Measurements from ENCODE around the gene DCHS1.

Gene DCHS1

DNA sequence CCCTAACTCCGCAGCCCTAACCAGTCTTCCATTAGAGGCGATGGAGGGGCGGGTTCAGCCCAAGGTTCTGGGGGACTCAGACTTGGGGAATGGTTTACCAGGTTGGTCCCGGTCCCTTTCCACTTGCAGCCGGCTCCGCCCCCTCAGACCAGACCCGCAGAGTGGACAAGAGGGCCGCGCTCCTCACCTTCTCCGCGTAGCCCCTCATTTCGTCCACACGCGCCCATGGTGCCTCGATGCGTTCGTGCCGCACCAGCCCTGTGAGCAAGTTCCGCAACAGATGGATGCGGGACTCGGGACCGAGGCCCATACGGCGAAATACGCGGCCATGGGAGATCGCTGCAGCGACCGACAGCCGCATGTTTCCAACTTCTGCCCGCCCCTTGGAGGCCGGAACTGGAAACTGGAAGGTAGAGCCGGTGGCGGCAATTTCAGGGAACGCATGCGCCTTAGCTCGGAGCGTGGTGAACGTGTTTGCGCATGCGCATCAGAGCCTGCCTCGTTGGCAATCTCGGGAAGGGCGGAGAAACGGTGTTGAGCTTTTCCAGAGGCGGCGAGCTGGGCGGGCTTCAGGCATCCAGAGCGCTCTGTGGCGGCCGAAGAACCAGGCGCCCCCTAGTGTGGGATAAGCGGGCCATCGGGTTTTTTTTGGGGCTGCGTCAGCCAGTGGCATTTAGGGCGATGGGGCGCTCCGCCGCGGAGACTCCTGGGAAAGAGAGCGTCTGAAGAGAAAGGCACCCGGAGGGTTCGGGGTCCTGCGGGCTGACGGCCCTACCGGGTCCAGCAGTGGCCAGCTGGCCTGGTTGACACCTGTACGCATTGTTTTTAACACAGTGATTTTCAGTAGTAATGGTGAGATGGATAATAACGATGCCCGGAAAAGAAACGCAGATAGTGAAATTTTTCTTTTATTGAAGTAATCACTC is 27.6 kb upstream of the DCHS1 start, which contains the start of gene MRPL17:
Gene MRPL17, minus strand, starts transcription at position 405 of the 926 bp plus-strand sequence. Its CDS starts 44 bp downstream, at position 361.
- Mint-ChIP-seq H3K4me3 (peak within 1 kb of the TSS; percentile 99), H3K27ac (peak within 1 kb of the TSS; percentile 100), H3K9me3 (no peaks in the 10 kb centered on the region), H3K36me3 (ENCODE audit: low read depth) (peaks cover 39% of the 10 kb centered on the region), H3K27me3 (peaks cover 4% of the 10 kb centered on the region), H3K4me1 (peaks cover 34% of the 10 kb centered on the region)
- peak; percentile 99 for DNase-seq
- ATAC-seq = peak; percentile 97

GRCh38 chr11:6682591-6682935 is 27.0 kb upstream of the DCHS1 start:
- peak overlapping the region; percentile 100 for H3K27ac Mint-ChIP-seq

DNA sequence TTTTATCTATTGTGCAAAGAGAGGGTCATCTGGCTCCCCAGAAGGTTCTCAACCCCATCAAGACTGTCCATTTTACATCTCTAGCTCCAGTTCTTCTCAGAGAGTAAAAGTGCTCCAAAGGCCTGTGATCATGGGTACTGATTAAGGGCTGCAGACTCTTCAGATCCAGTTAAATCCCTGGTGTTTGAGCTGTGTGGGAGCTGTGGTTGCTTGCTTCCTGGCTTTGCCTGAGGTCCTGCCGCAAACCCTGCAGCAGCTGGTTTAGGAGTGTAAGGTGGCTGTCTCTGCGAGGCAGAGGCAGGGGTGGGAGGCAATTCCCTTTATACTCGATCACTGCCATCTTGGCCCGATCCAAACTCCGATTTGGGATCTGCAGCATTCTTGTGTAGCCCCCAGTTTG is 26.3 kb upstream of the DCHS1 start:
- Mint-ChIP-seq H3K27ac (peak overlapping the region; percentile 100), H3K4me3 (peak overlapping the region; percentile 99), H3K4me1 (peaks cover 29% of the 10 kb centered on the region), H3K27me3 (peaks cover 4% of the 10 kb centered on the region), H3K9me3 (no peaks in the 10 kb centered on the region), H3K36me3 (ENCODE audit: low read depth) (peaks cover 39% of the 10 kb centered on the region)
- DNase-seq (no peak), ATAC-seq (no peak)

More at GRCh38 chr11:6682591-6682935, 27.0 kb upstream of the DCHS1 start:
- Mint-ChIP-seq H3K4me1 (peaks cover 32% of the 10 kb centered on the region), H3K4me3 (peak overlapping the region; percentile 99), H3K36me3 (ENCODE audit: low read depth) (peaks cover 39% of the 10 kb centered on the region), H3K27me3 (peaks cover 4% of the 10 kb centered on the region), H3K9me3 (no peaks in the 10 kb centered on the region)
- ATAC-seq (peak; percentile 0), DNase-seq (no peak)

GRCh38 chr11:6681505-6681904 is 25.9 kb upstream of the DCHS1 start:
- ATAC-seq (no peak), DNase-seq (no peak)
- Mint-ChIP-seq H3K9me3 (no peaks in the 10 kb centered on the region), H3K27ac (peak overlapping the region; percentile 62), H3K27me3 (peaks cover 4% of the 10 kb centered on the region), H3K4me1 (peaks cover 29% of the 10 kb centered on the region), H3K36me3 (ENCODE audit: low read depth) (peaks cover 39% of the 10 kb centered on the region), H3K4me3 (peak overlapping the region; percentile 99)

- Mint-ChIP-seq H3K27me3 (no peaks in the 10 kb centered on the region), H3K4me3 (no peak overlapping the region), H3K4me1 (peaks cover 41% of the 10 kb centered on the region), H3K27ac (no peak overlapping the region), H3K9me3 (no peaks in the 10 kb centered on the region), H3K36me3 (ENCODE audit: low read depth) (peaks cover 26% of the 10 kb centered on the region)
- ATAC-seq (no peak), DNase-seq (no peak)
Measured at GRCh38 chr11:6677018-6677417, 21.4 kb upstream of the DCHS1 start.

GRCh38 chr11:6674862-6675261 is 19.3 kb upstream of the DCHS1 start:
- Mint-ChIP-seq H3K4me3 (no peak overlapping the region), H3K27me3 (no peaks in the 10 kb centered on the region), H3K9me3 (no peaks in the 10 kb centered on the region), H3K27ac (no peak overlapping the region), H3K4me1 (peaks cover 45% of the 10 kb centered on the region), H3K36me3 (ENCODE audit: low read depth) (peaks cover 8% of the 10 kb centered on the region)
- ATAC-seq = no peak
- no peak for DNase-seq

GRCh38 chr11:6674219-6674597 is 18.6 kb upstream of the DCHS1 start:
- H3K9me3 Mint-ChIP-seq = no peaks in the 10 kb centered on the region
- no peak overlapping the region for H3K27ac Mint-ChIP-seq
- ATAC-seq (no peak), DNase-seq (no peak)
- peaks cover 47% of the 10 kb centered on the region for H3K4me1 Mint-ChIP-seq
- no peak overlapping the region for H3K4me3 Mint-ChIP-seq
- no peaks in the 10 kb centered on the region for H3K27me3 Mint-ChIP-seq
- H3K36me3 Mint-ChIP-seq (ENCODE audit: low read depth) = peaks cover 2% of the 10 kb centered on the region

DNA sequence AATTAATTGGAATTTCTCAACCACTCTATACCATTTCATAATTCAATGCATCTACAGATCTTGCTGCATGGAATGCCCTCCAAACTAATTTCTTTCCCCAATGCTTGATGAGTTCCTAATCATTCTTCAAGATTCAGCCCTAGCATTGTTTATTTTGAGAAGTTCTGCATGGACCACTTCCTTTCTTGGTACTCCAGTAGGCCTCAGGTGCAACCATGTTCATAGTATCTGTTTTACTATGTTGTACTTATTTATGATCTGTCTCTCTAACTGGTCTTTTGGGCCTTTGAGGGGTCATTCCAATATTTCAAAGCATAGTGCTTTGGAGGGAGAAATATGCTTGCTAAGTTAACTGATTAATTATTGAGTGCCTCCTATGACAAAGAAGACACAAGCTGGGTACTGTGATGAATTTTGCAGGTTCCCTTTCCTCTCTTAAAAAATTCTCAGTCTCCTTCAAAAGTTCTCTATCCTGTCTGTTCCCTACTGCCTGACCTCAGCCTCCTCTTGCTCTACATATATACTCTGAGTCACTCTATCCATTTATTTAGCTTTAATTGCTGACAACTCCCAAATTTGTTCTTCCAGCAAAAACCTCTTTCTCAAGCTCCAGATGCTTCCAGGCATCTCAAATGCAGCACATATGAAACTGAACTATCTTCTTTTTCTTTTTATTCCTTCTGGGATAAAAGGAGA is 18.1 kb upstream of the DCHS1 start:
- Mint-ChIP-seq H3K27ac (peak overlapping the region; percentile 5), H3K27me3 (no peaks in the 10 kb centered on the region), H3K4me3 (no peak overlapping the region), H3K4me1 (peaks cover 48% of the 10 kb centered on the region), H3K9me3 (no peaks in the 10 kb centered on the region), H3K36me3 (ENCODE audit: low read depth) (no peaks in the 10 kb centered on the region)
- ATAC-seq = no peak
- no peak for DNase-seq

GRCh38 chr11:6671991-6672390 is 16.4 kb upstream of the DCHS1 start:
- DNase-seq (no peak), ATAC-seq (no peak)
- H3K27ac Mint-ChIP-seq = no peak overlapping the region
- H3K4me3 Mint-ChIP-seq = no peak overlapping the region
- H3K36me3 Mint-ChIP-seq (ENCODE audit: low read depth) = no peaks in the 10 kb centered on the region
- H3K27me3 Mint-ChIP-seq = no peaks in the 10 kb centered on the region
- H3K9me3 Mint-ChIP-seq = no peaks in the 10 kb centered on the region
- peaks cover 63% of the 10 kb centered on the region for H3K4me1 Mint-ChIP-seq

DNA sequence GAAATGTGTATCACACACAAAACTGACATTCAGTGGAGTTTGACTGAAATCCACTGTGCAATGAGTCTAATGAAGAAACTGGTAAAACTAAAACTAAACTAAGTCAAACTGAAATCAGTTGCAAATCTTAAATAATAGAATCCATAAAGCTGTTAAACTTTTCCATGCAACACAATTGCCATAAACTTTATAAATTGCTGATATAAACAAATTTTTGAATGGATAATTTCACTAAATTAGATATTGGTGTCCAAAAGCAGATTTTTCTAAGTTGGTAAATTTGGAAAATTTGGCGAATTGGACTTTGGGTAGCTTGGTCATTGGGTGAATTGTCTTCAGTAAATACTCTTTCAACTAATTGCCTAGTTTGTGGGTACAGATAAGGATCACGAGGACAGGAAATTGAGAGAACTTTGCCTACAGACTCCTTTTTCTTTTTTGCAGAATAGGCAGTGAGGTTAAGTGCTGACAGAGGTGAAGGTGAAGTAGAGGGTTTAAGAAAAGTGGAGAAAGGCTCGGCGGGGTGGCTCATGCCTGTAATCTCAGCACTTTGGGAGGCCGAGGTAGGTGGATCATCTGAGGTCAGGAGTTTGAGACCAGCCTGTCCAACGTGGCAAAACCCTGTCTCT is 14.7 kb upstream of the DCHS1 start:
- Mint-ChIP-seq H3K27me3 (no peaks in the 10 kb centered on the region), H3K36me3 (ENCODE audit: low read depth) (no peaks in the 10 kb centered on the region), H3K27ac (no peak overlapping the region), H3K4me1 (peaks cover 71% of the 10 kb centered on the region), H3K4me3 (no peak overlapping the region), H3K9me3 (no peaks in the 10 kb centered on the region)
- no peak for DNase-seq
- no peak for ATAC-seq

DNA sequence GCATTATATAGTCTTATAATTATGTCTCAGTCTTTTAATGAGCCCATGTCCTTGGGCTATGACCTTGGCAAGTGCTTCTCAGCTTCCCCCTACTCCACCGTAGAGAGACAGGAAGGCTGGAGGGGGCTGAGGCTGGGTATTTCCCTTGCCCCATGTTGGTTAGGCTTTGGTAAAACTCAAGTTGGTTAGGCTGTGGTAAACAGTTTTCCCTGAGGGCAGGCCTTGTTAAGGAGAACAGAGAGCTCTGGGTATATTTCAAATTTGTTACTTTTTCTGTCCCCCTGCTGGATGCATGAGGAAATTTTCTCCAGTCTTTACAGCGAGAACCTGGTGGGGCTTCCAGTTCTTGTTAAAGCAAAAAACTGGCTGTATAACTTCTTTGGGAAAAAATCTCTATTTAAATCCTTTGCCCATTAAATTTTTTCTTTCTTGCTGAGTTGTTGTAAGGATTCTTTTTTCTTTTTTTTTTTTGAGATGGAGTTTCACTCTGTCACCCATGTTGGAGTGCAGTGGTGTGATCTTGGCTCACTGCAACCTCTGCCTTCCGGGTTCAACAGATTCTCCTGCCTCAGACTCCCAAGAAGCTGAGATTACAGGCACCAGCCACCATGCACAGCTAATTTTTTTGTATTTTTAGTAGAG is 12.2 kb upstream of the DCHS1 start:
- peak; percentile 88 for ATAC-seq
- Mint-ChIP-seq H3K4me1 (peaks cover 55% of the 10 kb centered on the region), H3K27ac (peak overlapping the region; percentile 61), H3K9me3 (no peaks in the 10 kb centered on the region), H3K36me3 (ENCODE audit: low read depth) (no peaks in the 10 kb centered on the region), H3K4me3 (no peak overlapping the region), H3K27me3 (no peaks in the 10 kb centered on the region)
- peak; percentile 44 for DNase-seq

- DNase-seq (no peak), ATAC-seq (no peak)
- H3K27ac Mint-ChIP-seq = peak overlapping the region; percentile 9
- H3K4me3 Mint-ChIP-seq = no peak overlapping the region
- H3K9me3 Mint-ChIP-seq = no peaks in the 10 kb centered on the region
- no peaks in the 10 kb centered on the region for H3K36me3 Mint-ChIP-seq (ENCODE audit: low read depth)
- H3K4me1 Mint-ChIP-seq = peaks cover 42% of the 10 kb centered on the region
- no peaks in the 10 kb centered on the region for H3K27me3 Mint-ChIP-seq
Measured at GRCh38 chr11:6666302-6667183, 10.9 kb upstream of the DCHS1 start.

DNA sequence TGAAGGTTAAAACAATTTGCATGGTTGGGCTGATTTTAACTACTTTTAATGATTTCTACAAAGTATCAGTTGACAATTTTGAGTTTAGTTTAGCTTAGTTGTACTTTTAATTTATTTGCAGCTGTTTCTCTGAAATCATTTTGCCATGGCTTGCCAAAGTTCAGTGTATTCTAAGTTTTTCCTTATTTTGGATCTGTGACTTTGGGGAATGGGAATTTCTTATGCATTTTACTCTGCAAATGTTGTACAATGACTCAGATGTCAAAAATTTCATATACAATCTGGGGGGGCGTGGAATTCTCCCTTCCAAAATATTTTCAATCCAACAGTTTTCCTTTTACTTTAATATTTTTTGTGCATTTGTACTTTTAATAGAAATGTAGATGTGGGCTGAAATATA is 8.9 kb upstream of the DCHS1 start:
- Mint-ChIP-seq H3K9me3 (no peaks in the 10 kb centered on the region), H3K27me3 (no peaks in the 10 kb centered on the region), H3K4me3 (no peak overlapping the region), H3K27ac (no peak overlapping the region), H3K4me1 (peaks cover 25% of the 10 kb centered on the region), H3K36me3 (ENCODE audit: low read depth) (no peaks in the 10 kb centered on the region)
- ATAC-seq = no peak
- no peak for DNase-seq

All from activated naive CD8-positive, alpha-beta T cell treated with anti-CD3 and anti-CD28 coated beads, Interleukin-2, amount 50 U/mL, for 24 hours (primary cell).